CD14-positive monocyte (primary cell): ENCODE results near the gene FSCN2. TPM values are rescaled to one million over a fixed set of nuclear protein-coding genes. Genes with fewer than 3 reads are reported as not detected.

Source experiments
- DNase-seq, 3 donors: peaks; one replicate each; pipeline ENCODE4 v3.0.0-alpha.2; 2011 to 2022
- H2AFZ ChIP-seq: 2 replicates; pipeline ENCODE4 v1.6.0; 2012; ENCODE audit warnings: mild to moderate bottlenecking, low read depth, low read length, inconsistent platforms; ENCODE audit not compliant: insufficient read depth, poor library complexity, severe bottlenecking
- H3K27ac ChIP-seq, 2 donors: 1 replicate in 1 of 2; 2 replicates in 1 of 2; pipeline ENCODE4 v1.5.1; 2012 to 2013; ENCODE audit warnings: low read length in 2 of 2, control low read depth in 1 of 2, inconsistent platforms in 1 of 2, low read depth in 1 of 2, mild to moderate bottlenecking in 1 of 2
- H3K27me3 ChIP-seq, 2 donors: one replicate each; pipeline versions ENCODE4 v1.6.0 to v1.6.1; 2011 to 2013; ENCODE audit warnings: low read length in 2 of 2; ENCODE audit not compliant: control insufficient read depth in 2 of 2, insufficient read depth in 2 of 2
- H3K36me3 ChIP-seq, 2 donors: replicated peaks in 1 of 2; 1 replicate in 1 of 2; 2 replicates in 1 of 2; pipeline versions ENCODE4 v1.5.1 to v1.6.1; 2012 to 2013; ENCODE audit warnings: low read length in 2 of 2, control low read depth in 1 of 2, inconsistent platforms in 1 of 2, mild to moderate bottlenecking in 1 of 2; ENCODE audit not compliant: insufficient read depth in 2 of 2, control insufficient read depth in 1 of 2
- H3K4me1 ChIP-seq, 2 donors: 1 replicate in 1 of 2; 2 replicates in 1 of 2; pipeline versions ENCODE4 v1.5.1 to v1.6.1; 2012 to 2013; ENCODE audit warnings: low read length in 2 of 2, control low read depth in 1 of 2, inconsistent platforms in 1 of 2, mild to moderate bottlenecking in 1 of 2, moderate library complexity in 1 of 2; ENCODE audit not compliant: insufficient read depth in 2 of 2, control insufficient read depth in 1 of 2
- H3K4me2 ChIP-seq: replicated peaks from 2 replicates; pipeline ENCODE3; 2012; ENCODE audit warnings: low read length, moderate library complexity, mild to moderate bottlenecking; ENCODE audit not compliant: poor library complexity, severe bottlenecking; ENCODE audit errors: extremely low read depth
- H3K4me3 ChIP-seq, 3 experiments: fragments of 200-600 bp in 1 of 3; sonication (generic) in 1 of 3; replicated peaks in 1 of 3; 1 replicate in 2 of 3; 2 replicates in 1 of 3; pipeline ENCODE4 v1.5.1; 2011 to 2013; ENCODE audit warnings: low read length in 3 of 3, mild to moderate bottlenecking in 3 of 3, control low read depth in 2 of 3, low read depth in 2 of 3, inconsistent platforms in 1 of 3, moderate library complexity in 1 of 3
- H3K79me2 ChIP-seq: 2 replicates; pipeline ENCODE4 v1.6.0; 2012; ENCODE audit warnings: mild to moderate bottlenecking, control low read depth, inconsistent platforms, low read length, moderate library complexity; ENCODE audit not compliant: insufficient read depth
- H3K9ac ChIP-seq: 2 replicates; pipeline ENCODE4 v1.6.0; 2017; ENCODE audit warnings: low read length, mild to moderate bottlenecking; ENCODE audit not compliant: insufficient read depth, poor library complexity, severe bottlenecking
- H3K9me3 ChIP-seq, 2 donors: replicated peaks in 1 of 2; 1 replicate in 1 of 2; 2 replicates in 1 of 2; pipeline versions ENCODE4 v1.5.1 to v1.6.1; 2012 to 2013; ENCODE audit warnings: low read length in 2 of 2, control low read depth in 1 of 2; ENCODE audit not compliant: control insufficient read depth in 1 of 2, insufficient read depth in 1 of 2
- H4K20me1 ChIP-seq: 2 replicates; pipeline ENCODE4 v1.6.0; 2012; ENCODE audit warnings: mild to moderate bottlenecking, low read length, control low read depth, moderate library complexity; ENCODE audit not compliant: insufficient read depth
- H3K27ac Mint-ChIP-seq, 7 donors: one replicate each; pipeline ENCODE4 v1.8.0; 2020; ENCODE audit warnings: mild to moderate bottlenecking in 7 of 7, mixed read lengths in 7 of 7, moderate library complexity in 6 of 7, inconsistent platforms in 2 of 7
- H3K27me3 Mint-ChIP-seq, 3 donors: one replicate each; pipeline ENCODE4 v1.8.0; 2021 to 2022; ENCODE audit warnings: low read depth in 3 of 3, mild to moderate bottlenecking in 3 of 3, mixed read lengths in 3 of 3, moderate library complexity in 3 of 3, inconsistent platforms in 1 of 3
- H3K36me3 Mint-ChIP-seq, 2 donors: one replicate each; pipeline ENCODE4 v1.8.0; 2020; ENCODE audit warnings: mixed read lengths in 2 of 2, inconsistent platforms in 1 of 2, mild to moderate bottlenecking in 1 of 2
- H3K4me1 Mint-ChIP-seq: one replicate; pipeline ENCODE4 v1.8.0; 2020; ENCODE audit warnings: mild to moderate bottlenecking, mixed read lengths
- H3K4me3 Mint-ChIP-seq, 2 donors: one replicate each; pipeline ENCODE4 v1.8.0; 2020; ENCODE audit warnings: mild to moderate bottlenecking in 2 of 2, mixed read lengths in 2 of 2, moderate library complexity in 1 of 2
- H3K9me3 Mint-ChIP-seq, 7 donors: one replicate each; pipeline ENCODE4 v1.8.0; 2020 to 2022; ENCODE audit warnings: mixed read lengths in 7 of 7, mild to moderate bottlenecking in 6 of 7, moderate library complexity in 6 of 7, inconsistent platforms in 2 of 7
- WGBS: methylation state at CpG from one replicate; pipeline ENCODE4 v1.1.5; 2013; ENCODE audit warnings: missing lambda C conversion rate; ENCODE audit not compliant: insufficient coverage; 5-methylcytosine and 5-hydroxymethylcytosine counted together
- intact Hi-C, 2 donors: fragments of 100-400 bp; cut with micrococcal nuclease; formaldehyde crosslinking; loops; one replicate each; pipeline versions ENCODE4 v1.15.0 to v1.15.1; 2023
- polyA plus RNA-seq, 3 donors: library from polyadenylated mRNA; depleted of rRNA in 1 of 3; unstranded in 2 of 3; stranded (reverse) in 1 of 3; fragments of 300-500 nt in 2 of 3; fragments of >200 nt in 1 of 3; fragmentation: Illumina TruSeq in 2 of 3; gene quantifications; 1 replicate in 2 of 3; 2 replicates in 1 of 3; pipeline ENCODE4 v1.2.3, GENCODE V29; 2012 to 2021
- TF ChIP-seq, protein P1 (sequence below): fragments of 200-600 bp; IDR thresholded peaks from one replicate; pipeline ENCODE4 v1.8.0; 2022; ENCODE audit warnings: antibody characterized with exemption, mild to moderate bottlenecking

FSCN2 gene
- polyA plus RNA-seq, 3 donors: 0.07 TPM; not detected in 2

DNA sequence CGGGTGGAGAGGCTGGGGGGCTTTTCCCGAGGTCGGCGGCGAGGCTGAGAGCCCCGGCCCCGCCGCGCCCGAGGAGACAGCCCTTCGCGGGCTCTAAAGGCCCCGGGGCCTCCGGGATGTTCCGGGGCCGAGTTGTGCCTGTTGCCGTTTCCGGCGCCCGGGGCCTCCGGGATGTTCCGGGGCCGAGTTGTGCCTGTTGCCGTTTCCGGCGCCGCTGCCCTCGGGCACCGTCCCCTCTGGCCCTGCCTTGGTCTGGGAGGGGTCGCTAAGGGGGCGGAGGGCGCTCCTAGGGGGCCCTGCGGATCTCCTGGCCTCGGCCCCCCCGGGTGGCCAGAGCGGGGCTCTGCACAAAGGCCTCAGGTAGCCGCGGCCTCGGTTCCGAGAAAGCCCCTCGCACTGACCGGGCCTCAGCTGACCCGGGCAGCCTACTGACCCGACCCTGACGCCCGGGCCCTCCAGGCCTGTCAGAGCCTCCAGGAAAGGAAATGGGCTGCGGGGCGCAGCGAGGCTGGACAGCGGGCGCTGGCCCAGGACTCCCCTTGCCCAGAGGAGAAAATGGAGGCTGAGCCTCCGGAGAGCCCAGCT, 39.8 kb upstream of the FSCN2 start:
- peak overlapping the region; percentile 79 for H3K4me2 ChIP-seq
- peak overlapping the region; percentile 87 for H3K9ac ChIP-seq
- WGBS: 12% methylated on average over 52 of the region's 52 CpGs
- H3K36me3 Mint-ChIP-seq: no peaks in the 10 kb centered on the region
- intact Hi-C loops: loop anchor here in 1 of 2 donors (10.0 kb wide), 1 partner anchor 204 kb away; no protein-coding TSS in a partner anchor
- H3K27me3 ChIP-seq: peaks cover 0 to 14% of the 10 kb centered on the region in 2 donors
- TF ChIP-seq, protein P1, sequence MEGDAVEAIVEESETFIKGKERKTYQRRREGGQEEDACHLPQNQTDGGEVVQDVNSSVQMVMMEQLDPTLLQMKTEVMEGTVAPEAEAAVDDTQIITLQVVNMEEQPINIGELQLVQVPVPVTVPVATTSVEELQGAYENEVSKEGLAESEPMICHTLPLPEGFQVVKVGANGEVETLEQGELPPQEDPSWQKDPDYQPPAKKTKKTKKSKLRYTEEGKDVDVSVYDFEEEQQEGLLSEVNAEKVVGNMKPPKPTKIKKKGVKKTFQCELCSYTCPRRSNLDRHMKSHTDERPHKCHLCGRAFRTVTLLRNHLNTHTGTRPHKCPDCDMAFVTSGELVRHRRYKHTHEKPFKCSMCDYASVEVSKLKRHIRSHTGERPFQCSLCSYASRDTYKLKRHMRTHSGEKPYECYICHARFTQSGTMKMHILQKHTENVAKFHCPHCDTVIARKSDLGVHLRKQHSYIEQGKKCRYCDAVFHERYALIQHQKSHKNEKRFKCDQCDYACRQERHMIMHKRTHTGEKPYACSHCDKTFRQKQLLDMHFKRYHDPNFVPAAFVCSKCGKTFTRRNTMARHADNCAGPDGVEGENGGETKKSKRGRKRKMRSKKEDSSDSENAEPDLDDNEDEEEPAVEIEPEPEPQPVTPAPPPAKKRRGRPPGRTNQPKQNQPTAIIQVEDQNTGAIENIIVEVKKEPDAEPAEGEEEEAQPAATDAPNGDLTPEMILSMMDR: no peak
- no peak for DNase-seq
- H3K9me3 ChIP-seq: no peaks in the 10 kb centered on the region
- H3K9me3 Mint-ChIP-seq: peaks cover 0 to 3% (median 0%) of the 10 kb centered on the region in 7 donors
- H3K4me3 Mint-ChIP-seq: peak overlapping the region in 1 of 2 donors; percentile 21
- peak overlapping the region in 1 of 2 donors; percentile 83 for H3K27ac ChIP-seq
- H3K4me1 Mint-ChIP-seq: peaks cover 23% of the 10 kb centered on the region
- peak overlapping the region; percentile 89 for H2AFZ ChIP-seq
- H4K20me1 ChIP-seq: no peaks in the 10 kb centered on the region
- no peak overlapping the region for H3K27ac Mint-ChIP-seq
- peak overlapping the region; percentile 48 to 72 (median 59) for H3K4me3 ChIP-seq
- no peaks in the 10 kb centered on the region for H3K79me2 ChIP-seq
- peaks cover 13 to 39% (median 26%) of the 10 kb centered on the region in 3 donors for H3K27me3 Mint-ChIP-seq
- H3K36me3 ChIP-seq: no peaks in the 10 kb centered on the region
- H3K4me1 ChIP-seq: peaks cover 33 to 46% of the 10 kb centered on the region in 2 donors

- peaks cover 20% of the 10 kb centered on the region for H3K4me1 Mint-ChIP-seq
- peak overlapping the region; percentile 2 to 29 for H3K4me3 Mint-ChIP-seq
- peaks cover 14 to 39% (median 24%) of the 10 kb centered on the region in 3 donors for H3K27me3 Mint-ChIP-seq
- intact Hi-C loops: loop anchor here in 1 of 2 donors (10.0 kb wide), 1 partner anchor 205 kb away; no protein-coding TSS in a partner anchor
- H3K4me1 ChIP-seq: peaks cover 25 to 36% of the 10 kb centered on the region in 2 donors
- H3K27ac ChIP-seq: no peak overlapping the region
- H3K36me3 Mint-ChIP-seq: no peaks in the 10 kb centered on the region
- DNase-seq: no peak
- peaks cover 0 to 3% (median 0%) of the 10 kb centered on the region in 7 donors for H3K9me3 Mint-ChIP-seq
- WGBS: 91% methylated on average over 24 of the region's 27 CpGs
- peak overlapping the region in 3 of 7 donors; percentile 15 to 54 (median 53) for H3K27ac Mint-ChIP-seq
- no peaks in the 10 kb centered on the region for H4K20me1 ChIP-seq
- H3K4me2 ChIP-seq: no peak overlapping the region
- H2AFZ ChIP-seq: no peak overlapping the region
- no peak overlapping the region for H3K4me3 ChIP-seq
- no peak overlapping the region for H3K9ac ChIP-seq
- peaks cover 0 to 9% of the 10 kb centered on the region in 2 donors for H3K27me3 ChIP-seq
- no peaks in the 10 kb centered on the region for H3K36me3 ChIP-seq
- TF ChIP-seq, protein P1: no peak
- no peaks in the 10 kb centered on the region for H3K9me3 ChIP-seq
- no peaks in the 10 kb centered on the region for H3K79me2 ChIP-seq
These were observed 38.9 kb upstream of the FSCN2 start for GRCh38 chr17:81489012-81489997.
